NCI-H2081 treated with DMSO at 0.1 percent for 48 hours (cell line): ENCODE data around the gene HOXB3.

Experiments
- DNase-seq: peaks from one replicate; lab custom pipeline; 2025; lab: John Stamatoyannopoulos, UW

Gene HOXB3

GRCh38 chr17:48589831-48590606 lies at the start of gene HOXB3:
TSS of gene HOXB3 (minus strand) at chr17:48590241. CDS start at chr17:48552474, 37,767 bp downstream.
- no peak for DNase-seq

GRCh38 chr17:48639136-48639535 lies 49.1 kb upstream of the HOXB3 start:
- DNase-seq, result no peak

- DNase-seq, result no peak
These were observed 47.6 kb upstream of the HOXB3 start for GRCh38 chr17:48637323-48638260.

- DNase-seq, result peak; percentile 9
These were observed 46.4 kb upstream of the HOXB3 start for GRCh38 chr17:48636177-48637018.

GRCh38 chr17:48634493-48635208 lies 44.6 kb upstream of the HOXB3 start:
- DNase-seq, result no peak

- no peak for DNase-seq
These were observed 43.2 kb upstream of the HOXB3 start for GRCh38 chr17:48633266-48633677.

DNA sequence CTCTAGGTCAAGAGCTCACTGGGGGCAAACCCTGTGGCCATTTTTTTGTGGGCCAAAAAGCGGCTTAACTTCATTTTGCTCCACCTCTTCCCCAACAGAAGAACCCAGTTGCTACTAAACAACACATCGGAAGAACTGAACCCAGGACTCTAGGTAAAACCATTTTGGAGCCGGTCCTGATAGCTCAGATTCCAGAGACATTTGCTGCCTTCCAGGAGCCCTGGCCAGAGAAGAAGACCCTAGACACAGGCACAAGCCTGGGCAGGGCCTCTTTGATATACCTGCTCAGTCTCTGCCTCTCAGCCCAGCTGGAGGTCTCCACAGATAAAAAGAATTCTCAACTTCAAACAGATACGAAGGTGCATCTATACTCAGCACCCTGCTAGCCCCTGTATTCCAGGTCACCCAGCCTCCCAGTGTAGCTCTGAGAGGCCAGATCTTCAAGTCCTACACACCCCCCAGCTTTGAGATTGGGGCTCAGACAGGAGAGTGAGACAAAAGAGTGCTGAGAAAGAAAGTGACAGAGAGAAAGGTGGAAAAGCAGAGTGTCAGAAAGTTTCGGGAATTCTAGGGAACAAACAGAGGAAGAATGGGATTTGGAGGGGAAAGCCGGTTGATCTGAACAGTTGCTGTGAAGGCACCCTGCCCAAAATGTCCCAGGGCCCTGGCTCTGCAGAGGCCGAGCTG lies 42.7 kb upstream of the HOXB3 start:
- no peak for DNase-seq

DNA sequence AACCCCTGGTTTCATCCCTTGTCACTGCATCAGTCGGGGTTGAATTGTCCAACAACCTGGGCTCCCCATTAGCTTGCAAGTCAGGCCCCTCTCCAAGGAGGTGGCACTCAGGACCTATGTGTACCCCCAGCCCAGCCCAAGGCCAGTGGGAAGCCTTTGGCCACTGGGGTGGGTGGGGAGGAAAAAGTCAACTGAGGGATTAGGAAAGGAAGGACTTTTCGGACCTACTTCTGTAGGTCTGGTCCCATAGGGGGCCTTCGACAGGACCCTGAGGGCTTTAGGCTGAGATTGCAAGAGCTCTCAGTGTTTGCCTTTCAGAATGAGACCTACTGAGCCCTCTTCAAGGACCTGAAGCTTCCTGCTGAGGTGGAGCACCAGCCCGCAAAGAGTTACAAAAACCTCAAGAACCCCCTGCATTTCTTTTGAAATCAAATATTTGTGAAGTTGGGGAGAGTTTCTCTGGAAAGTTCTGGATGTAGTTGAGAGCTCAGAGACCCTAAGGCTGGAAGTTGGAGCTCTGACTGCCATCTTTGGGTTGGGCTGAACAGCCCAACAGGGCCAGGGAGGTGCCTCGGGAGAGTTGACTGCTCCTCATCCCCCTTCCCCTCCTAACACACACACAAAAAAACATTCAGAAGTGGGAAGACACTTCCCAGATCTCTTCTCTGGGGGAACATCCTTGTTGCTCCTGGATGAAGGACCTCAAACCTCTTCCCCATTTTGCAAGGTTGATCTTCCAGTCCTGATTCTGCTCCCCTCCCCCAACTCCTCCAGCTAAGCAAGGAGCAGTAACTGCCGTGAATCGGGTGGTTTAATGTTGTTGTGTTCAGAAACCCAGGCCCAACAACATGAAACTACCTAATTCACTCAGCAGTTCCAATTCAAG lies 41.9 kb upstream of the HOXB3 start:
- no peak for DNase-seq

DNA sequence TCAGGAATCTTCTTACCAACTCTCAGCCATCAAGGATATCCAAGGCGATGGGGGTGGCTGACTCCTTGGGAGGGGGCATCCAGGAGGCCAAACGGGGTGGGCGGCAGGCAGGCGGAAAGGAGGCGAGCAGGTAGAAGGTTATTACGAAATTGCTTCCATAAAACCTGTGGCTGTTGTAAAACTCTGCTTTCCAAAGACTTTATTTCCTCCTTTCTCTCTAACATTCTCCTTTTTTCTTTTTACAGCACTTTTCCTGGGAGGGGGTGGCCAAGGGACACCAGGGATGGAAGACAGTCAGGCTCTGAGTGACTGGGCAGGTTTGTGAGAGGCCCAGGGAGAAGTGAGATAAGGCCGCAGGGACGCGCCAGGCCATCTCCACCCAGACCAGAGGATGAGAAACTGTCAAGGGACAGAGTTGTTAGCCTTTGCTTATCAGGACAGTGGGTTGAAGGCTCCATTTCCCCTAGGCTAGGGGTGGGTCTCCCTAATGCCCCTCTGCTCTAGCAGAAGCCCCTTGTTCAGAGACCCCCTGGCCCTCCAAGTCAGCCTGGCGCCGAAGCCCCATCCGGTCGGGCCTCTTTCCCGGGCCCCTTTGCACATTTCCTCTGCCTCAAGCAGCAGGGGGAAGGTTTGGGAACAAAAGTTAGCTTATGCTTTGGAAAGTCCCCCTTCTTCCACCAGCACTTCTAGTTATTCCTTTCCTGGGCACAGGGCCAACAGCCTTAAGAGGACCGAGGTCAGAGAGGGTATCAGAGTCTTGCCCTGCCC lies 41.1 kb upstream of the HOXB3 start:
- DNase-seq, result no peak

GRCh38 chr17:48630009-48630924 lies 40.2 kb upstream of the HOXB3 start:
- no peak for DNase-seq

DNA sequence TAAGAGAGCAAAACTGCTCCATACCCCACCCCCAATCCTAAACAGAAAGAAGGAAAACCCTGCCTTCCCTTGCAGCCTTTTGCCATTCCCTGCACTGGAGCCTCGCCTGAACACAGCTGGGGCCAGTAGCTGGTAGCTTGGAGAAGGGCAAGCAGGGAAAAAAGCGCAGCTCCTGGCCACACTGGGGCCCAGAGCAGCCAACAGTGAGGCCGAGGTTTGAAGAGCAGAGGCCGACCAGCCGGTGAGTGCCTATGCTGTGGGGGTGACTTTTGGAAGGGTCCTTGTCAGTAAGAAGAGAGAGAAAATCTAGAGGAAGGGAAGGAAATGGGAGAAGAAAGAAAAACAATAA lies 39.3 kb upstream of the HOXB3 start:
- no peak for DNase-seq

DNA sequence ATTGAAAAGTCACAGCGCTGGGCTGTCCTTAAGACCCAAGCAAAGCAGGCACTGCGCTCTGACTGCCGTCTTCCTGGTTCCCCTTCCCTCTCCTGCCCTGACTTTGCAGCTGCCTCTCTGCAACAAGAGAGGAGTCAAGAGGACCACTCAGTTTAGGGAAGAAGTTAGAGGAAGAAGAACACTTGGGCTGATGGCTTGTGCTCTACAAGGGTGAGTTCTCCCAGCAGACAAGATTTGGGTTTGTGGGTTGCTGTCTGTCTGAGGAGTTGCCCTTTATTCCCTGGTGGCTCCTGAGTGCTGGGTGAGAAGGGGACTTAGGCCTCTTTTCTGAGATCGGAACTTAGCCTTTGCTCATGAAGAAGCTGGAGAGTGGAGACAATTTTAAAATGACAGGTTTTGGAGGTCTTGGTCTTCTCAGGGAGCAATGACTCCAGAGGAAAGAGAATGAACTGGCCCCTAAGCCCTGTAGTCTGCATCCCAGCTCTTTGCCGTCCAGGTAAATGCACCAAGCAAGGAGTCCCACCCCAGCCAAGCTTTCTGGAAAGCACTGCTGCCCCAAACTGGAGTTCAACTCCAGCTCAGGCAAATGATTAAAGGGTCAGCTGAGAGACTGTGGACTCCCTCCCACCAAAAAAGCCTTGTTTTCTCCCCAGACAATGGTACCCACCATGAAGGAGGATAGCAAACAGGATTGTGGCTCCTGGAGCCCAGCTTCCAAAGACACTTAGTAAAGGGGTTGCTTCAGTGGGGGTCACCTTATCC lies 38.8 kb upstream of the HOXB3 start:
- DNase-seq, result no peak

DNA sequence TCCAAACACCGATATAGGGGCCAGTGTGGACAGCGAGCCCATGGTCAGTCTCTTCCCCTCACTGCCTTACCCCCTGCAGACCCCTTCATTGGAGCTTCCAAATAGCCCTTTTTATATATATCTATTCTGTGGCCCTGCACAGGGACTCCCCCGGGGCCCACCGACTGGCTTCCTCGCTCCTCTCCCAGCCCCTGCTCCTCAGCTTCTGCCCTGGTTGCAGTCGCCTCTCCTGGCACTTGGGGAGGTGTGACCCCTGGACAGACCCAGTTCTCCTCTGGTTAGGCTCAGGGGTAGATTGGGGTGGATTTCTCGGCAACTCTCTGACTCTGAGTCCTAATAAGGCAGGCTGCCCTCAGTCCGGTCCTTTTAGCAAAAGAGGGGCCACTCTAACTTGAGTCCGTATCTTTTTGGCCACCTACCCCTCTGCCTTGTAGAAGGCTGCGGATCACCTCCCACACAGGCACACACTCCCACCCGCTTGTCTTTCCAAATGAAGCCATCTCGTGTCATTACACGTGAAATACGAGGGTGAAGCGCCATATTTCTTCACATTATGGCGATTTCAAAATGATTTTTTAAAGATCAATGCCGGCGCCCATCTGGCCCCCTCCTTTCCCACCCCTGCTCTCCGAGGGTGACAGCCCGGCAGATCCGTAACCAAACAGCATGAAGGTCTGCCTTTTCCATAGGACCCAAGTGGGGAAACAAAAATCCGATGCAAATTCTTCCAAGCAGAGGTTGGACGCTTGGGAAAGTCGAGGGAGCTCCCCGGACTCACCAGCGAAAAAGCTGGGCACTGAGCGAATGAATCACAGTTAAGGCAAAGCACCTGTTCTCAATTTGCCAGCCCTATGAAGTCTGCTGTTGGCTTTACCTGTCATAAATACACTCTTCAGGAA lies 37.8 kb upstream of the HOXB3 start:
- no peak for DNase-seq

DNA sequence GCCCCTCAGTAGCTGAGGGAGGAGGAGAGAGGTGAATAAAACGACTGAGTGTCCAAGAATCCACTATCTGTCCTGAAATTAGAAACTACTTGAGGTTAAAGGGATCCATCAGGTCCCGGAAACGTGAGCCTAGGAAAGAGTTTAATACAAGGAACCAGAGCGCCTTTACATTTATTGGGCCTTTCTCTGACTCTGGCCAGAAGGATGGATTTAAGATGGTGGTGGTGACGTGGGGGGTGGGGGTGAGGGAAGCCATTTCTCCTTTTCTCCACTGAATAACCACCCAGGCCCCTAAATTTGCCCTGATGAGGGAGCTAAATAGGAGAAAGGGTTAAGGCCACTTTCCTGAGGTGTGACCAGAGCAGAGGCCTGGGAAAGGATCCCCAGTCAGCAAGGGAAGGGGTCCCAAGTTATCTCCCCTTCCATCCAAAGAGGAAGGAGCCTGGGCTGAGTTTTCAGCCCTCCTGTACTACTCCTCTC lies 37.1 kb upstream of the HOXB3 start:
- DNase-seq, result no peak

- DNase-seq, result no peak
These were observed 36.4 kb upstream of the HOXB3 start, which contains the start of gene HOXB9 for GRCh38 chr17:48626245-48627117. TSS of gene HOXB9 (minus strand) at chr17:48626358. CDS start at chr17:48626269, 89 bp downstream.
